ENCODE data around the gene SET.

The SET gene

GRCh38 chr9:128707446-128707845, 18.4 kb downstream of the SET start:
- in situ Hi-C loops (cut with MboI; ENCODE audit: low sequenced_read_pairs) = no loop called here

DNA sequence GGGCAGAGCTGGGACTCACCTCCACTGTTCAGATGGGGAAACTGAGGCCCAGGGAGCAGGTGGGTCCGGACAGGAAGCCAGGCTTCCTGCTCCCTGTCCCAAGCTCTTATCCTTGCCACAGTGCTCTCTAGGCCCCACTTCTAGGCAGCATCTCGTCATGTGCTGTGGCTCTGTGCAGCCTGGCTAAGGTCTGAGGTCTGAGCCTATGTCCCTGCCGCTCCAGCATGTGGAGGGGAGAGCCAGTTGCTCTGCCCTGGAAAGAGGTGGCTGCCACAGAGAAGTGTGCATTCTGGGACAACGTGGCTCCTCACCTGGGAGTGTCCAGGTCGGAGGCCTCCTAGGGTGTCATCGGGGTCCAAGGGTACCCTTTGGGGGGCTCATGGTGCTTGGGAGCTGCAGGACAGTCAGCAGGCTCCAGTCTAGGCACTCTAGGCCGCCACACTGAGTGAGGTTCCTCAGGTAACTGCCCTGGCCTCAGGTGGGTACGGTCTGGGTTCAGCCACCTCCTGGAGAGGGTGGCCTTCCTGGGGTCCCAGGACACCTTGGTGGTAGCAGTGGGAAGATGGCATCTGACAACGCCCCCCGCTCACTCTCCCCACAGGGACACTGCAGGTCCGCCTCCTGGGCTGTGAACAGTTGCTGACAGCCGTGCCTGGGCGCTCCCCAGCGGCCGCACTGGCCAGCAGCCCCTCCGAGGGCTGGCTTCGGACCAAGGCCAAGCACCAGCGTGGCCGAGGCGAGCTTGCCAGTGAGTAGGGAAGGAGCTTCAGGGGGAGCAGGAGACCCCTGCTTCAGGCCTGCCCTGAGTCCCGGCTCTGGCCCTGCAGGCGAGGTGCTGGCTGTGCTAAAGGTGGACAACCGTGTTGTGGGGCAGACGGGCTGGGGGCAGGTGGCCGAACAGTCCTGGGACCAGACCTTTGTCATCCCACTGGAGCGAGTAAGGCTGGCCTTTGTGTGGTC, 23.7 kb downstream of the SET start:
- in situ Hi-C loops (cut with MboI; ENCODE audit: low sequenced_read_pairs) = no loop called here

GRCh38 chr9:128713411-128713780, 24.4 kb downstream of the SET start:
- in situ Hi-C loops (cut with MboI; ENCODE audit: low sequenced_read_pairs) = no loop called here

GRCh38 chr9:128713941-128714573, 25.0 kb downstream of the SET start:
- in situ Hi-C loops (cut with MboI; ENCODE audit: low sequenced_read_pairs) = no loop called here

DNA sequence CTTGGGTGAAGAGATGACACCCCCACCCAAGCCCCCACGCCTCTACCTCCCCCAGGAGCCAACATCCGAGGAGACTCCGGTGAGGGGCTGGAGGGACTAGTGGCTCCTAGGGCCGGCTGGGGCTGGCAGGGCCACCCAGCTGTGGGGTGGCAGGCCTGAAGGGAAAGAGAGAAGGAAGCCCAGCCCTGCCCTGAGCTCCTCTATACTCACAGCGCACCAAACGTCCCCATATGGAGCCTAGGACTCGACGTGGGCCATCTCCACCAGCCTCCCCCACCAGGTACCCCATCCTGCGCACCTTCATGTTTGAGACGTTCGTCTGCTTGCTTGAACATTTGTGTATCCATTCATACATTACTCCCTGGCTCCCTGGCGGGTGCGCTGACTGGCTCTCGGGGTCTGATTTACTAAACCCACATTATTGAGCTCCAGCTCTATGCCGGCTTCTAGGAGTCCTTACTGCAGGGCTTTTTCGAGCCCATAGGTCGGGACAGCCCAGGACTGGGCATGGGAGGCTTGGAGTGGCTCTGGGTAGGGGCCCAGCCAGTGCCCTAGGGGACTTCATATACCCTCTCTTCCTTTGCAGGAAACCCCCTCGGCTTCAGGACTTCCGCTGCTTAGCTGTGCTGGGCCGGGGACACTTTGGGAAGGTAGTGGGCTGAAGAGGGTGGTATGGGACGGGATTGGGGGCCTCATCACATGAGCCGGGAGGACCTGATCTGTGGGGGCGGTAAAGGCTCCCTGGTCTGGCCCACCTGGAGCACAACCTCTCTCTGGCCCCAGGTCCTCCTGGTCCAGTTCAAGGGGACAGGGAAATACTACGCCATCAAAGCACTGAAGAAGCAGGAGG, 25.8 kb downstream of the SET start:
- in situ Hi-C loops (cut with MboI; ENCODE audit: low sequenced_read_pairs) = no loop called here

DNA sequence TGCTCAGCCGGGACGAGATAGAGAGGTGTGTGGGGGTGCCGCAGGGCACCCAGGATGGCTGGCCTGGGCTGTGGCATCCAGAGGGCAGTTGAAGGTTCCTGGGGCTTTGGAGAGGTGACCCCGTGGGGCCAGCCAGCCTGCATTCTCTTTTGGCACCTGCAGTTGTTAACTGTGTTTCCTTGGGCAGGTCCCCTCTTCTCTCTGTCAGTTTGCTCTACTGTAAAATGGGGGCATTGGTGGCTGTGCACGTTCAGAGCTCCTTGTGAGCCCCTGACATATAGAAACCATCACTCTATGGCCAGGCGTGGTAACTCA, 26.4 kb downstream of the SET start:
- in situ Hi-C loops (cut with MboI; ENCODE audit: low sequenced_read_pairs) = no loop called here

DNA sequence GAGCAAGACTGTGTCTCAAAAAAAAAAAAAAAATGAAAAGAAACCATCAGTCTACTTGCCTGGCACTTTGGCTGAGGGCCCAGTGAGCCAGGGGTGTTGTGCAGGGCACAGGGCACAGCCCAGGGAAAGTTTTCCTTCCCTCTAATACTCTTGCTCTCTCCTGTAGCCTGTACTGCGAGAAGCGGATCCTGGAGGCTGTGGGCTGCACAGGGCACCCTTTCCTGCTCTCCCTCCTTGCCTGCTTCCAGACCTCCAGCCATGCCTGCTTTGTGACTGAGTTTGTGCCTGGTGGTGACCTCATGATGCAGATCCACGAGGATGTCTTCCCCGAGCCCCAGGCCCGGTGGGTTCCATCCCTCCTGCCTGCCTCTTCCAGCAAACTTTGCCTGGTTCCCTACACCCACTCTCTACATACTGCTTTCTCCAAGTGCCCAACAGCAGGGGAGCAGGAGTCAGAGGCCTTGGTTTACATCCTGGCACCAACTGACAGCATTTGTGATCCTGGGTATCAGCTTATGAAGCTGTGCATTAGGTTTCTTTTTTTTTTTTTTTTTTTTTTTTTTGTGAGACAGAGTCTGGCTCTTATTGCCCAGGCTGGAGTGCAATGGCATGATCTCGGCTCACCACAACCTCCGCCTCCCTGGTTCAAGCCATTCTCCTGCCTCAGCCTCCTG, 27.7 kb downstream of the SET start:
- in situ Hi-C loops (cut with MboI; ENCODE audit: low sequenced_read_pairs) = no loop called here

DNA sequence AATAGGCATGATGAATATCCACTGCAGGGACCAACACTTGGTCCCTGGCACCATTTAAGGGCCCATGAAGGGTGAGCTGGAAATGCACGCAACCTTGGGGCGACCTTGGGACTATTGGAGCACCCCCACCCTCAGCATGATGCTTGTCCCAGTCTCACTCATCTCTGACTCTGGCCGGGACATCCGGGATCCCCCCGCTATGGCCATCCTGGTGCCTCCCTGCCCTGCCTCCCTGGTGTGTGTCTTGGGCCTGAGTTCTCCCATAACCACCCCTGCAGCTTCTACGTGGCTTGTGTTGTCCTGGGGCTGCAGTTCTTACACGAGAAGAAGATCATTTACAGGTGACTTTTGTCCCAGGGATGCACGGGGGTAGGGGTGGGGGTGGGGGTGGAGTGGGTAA, 29.0 kb downstream of the SET start:
- in situ Hi-C loops (cut with MboI; ENCODE audit: low sequenced_read_pairs) = no loop called here

GRCh38 chr9:128718475-128718874, 29.5 kb downstream of the SET start:
- in situ Hi-C loops (cut with MboI; ENCODE audit: low sequenced_read_pairs) = no loop called here

DNA sequence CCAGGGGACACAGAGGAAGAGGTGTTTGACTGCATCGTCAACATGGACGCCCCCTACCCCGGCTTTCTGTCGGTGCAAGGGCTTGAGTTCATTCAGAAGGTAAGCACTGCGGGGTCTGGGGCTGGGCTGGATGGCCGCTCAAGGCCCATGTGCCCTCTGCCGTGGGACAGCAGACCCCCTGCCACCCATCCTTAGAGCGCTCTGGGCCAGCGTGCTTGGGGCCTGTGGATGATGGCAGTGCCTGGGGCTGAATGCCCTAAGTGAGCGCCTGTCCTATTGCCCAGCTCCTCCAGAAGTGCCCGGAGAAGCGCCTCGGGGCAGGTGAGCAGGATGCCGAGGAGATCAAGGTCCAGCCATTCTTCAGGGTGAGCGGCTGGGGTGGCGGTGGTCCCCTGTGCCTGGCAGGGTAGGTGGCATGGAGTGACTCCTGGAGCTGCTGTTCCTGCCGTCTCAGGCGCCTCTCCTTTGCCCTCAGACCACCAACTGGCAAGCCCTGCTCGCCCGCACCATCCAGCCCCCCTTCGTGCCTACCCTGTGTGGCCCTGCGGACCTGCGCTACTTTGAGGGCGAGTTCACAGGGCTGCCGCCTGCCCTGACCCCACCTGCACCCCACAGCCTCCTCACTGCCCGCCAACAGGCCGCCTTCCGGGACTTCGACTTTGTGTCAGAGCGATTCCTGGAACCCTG, 31.0 kb downstream of the SET start:
- in situ Hi-C loops (cut with MboI; ENCODE audit: low sequenced_read_pairs) = no loop called here

GRCh38 chr9:128720841-128721486, 31.9 kb downstream of the SET start:
- in situ Hi-C loops (cut with MboI; ENCODE audit: low sequenced_read_pairs) = no loop called here

GRCh38 chr9:128721487-128722010, 32.5 kb downstream of the SET start:
- in situ Hi-C loops (cut with MboI; ENCODE audit: low sequenced_read_pairs) = no loop called here

DNA sequence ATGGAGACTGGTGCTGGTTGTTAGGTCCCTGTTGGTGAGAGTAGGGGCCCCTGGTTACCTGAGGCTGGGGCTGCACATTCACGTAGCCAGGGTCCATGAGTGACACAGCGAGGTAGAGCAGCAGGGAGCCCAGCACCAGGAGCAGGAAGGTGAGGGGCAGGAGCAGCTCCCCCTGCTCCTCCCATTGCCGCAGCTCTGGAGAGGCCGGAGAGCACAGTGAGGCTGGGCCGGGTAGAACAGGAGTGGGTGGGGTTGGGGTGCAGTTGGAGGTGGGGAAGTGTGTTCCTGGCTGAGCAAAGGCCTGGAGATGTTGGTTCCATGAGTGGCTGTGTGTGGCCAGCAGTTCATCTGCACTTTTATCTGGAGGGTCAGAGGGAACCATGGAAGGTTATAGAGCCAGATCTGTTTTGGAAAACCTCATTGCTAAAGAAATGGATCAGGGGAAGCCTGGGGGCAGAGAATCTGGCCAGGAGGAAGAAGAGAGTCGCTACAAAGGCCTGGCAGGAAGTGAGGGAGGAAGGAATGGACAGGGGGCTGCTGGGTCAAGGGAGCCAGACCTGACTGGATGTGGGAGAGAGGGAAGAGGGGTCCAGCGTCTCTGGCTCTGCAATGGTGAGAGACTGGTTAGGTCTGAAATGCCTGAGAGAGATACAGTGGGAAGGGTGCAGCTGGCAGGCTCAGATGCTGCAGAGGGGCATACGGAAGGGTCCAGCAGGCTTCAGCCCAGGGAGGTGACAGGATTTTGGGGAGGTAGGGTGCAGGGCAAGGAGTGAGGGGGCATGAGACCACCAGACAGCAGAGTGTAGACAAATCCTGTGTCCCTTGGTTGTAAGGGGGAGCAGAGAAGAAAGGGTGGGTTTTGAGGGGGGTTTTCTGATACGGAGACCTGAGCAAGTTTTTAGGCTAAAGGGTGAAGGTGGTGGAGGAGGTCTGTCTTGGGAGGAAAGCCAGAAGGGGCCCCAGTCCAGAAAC, 33.6 kb downstream of the SET start:
- in situ Hi-C loops (cut with MboI; ENCODE audit: low sequenced_read_pairs) = no loop called here

GRCh38 chr9:128723352-128723865, 34.4 kb downstream of the SET start:
- in situ Hi-C loops (cut with MboI; ENCODE audit: low sequenced_read_pairs) = no loop called here

- in situ Hi-C loops (cut with MboI; ENCODE audit: low sequenced_read_pairs) = no loop called here
Measured at GRCh38 chr9:128723866-128724743, 35.1 kb downstream of the SET start, which contains the start of gene ZDHHC12. ZDHHC12 (minus strand) TSS chr9:128724127; CDS start chr9:128724093, 34 bp downstream.

DNA sequence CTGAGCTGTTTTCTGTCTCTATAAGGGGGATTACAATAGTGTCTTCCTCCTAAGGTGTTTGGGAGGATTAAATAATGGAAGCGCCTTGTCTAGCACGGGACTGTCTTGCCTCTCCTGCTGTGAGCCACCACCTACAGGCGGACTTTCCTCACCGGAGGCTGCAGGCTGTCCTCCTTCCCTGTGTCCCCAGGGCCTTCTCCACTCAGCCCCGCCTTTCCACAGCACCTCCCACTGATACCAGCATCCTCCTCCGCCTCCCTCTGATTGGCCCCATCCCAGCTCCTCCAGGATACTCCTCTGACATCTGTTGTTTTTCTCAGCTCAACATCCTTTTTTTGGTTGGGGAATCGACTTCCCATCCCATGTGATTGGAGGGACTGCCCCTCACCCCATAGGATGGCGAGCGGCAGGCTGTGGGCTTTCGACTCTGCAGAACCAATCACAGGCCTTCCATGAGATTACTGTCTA, 35.8 kb downstream of the SET start:
- in situ Hi-C loops (cut with MboI; ENCODE audit: low sequenced_read_pairs) = no loop called here

DNA sequence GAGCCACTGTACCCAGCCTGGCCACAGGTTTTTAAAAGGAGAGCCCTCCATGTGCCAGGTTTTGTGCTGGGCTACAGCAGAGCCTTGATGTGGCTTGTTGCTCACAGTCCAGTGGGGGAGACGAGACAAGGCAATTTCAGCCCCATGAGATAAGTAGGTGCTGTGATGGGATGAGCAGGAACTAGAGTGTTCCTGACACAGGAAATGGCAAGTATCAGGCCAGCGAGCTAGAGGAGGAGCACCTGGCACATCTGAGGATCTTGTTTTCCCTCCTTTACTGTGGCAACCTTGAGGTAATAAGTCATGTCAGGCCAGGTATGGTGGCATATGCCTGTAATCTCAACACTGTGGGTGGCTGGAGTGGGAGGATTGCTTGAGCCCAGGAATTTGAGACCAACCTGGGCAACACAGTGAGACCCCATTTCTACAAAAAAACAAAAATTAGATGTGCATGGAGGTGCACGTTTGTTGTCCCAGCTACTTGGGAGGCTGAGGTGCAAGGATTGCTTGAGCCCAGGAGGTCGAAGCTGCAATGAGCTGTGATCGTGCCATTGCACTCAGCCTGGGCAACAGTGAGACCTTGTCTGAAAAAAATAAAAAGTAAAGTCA, 38.7 kb downstream of the SET start:
- in situ Hi-C loops (cut with MboI; ENCODE audit: low sequenced_read_pairs) = no loop called here
